RPMI8226 (cell line): Measurements from ENCODE around the gene HEPACAM.
A peak's percentile ranks its signal among the peaks of the same experiment; 100 is the strongest.

ENCODE experiments used
- DNase-seq: peaks from one replicate; pipeline ENCODE4 v3.0.0-alpha.2; 2015

HEPACAM gene

DNA sequence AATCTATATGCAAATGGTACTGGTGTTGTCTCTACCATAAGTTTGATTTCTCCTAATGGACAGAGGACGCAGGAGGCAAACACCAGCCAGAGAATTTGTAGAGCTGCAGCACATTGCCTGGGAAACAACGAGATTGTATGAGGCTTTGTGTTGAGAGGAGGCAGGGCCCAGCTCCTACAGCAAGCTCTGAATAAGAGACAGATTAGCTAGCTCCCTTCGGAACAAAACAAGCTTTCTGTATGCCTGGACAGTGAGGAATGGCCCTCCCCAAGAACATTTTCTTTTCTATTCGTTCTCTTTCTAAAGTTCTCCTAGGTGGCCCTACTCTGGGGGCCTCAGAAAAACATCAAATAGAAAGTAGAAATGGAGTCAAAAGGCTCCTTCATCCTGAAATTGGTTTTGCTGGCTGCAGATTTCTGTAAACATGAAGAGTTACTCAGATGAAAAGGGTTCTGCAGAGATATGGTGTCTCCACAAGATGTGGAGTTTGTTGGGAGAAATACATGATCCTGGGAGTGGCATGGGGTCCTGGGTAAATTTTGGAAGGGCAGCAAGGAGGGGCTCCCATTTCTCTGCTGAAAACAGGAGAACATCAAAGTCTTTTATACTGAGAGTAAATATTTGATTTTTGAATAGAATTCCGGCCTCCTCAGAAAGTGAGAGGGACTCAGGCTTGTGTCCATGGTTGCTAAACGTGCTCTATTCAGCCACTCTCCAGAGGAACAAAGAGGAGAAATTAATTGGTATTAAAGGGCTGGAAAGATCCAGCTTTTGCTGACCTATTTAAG is 6.8 kb upstream of the HEPACAM start:
- no peak for DNase-seq

DNA sequence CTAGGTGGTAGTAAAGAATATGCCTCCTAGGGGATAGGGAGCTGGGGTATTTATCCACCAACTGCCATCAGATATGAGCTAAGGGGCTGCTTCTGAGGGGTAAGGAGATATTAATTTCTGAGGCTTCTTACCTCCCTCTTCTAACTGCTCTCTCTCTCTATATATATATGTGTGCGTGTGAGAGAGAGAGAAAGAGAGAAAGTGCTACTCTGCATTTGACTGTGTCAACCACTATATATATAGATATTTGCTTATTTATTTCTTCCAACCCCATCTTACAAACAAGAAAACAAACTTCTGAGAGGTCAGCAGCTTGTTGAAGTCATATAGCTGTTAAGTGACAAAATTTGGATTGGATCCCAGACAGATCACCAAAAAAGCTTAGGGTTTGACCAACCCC is 5.9 kb upstream of the HEPACAM start:
- no peak for DNase-seq

DNA sequence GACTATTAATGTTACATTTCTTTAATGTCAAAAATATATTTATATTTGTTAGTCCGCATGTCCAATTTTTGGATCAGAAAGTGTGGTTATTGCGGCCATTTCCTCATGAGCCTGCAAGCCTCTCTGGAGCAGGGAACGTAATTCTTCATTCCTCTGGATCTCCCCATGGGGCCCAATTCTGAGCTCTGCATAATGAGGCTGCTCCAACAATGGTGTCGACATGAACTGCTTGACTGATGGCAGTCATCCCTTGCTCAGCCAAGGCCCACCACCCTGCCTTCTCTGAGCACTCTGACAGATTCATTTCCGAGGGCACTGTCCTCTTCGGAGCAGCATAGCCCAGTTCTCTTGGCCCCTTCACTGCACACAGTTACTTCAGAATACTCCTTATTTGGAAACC is 3.1 kb upstream of the HEPACAM start:
- DNase-seq = no peak

DNA sequence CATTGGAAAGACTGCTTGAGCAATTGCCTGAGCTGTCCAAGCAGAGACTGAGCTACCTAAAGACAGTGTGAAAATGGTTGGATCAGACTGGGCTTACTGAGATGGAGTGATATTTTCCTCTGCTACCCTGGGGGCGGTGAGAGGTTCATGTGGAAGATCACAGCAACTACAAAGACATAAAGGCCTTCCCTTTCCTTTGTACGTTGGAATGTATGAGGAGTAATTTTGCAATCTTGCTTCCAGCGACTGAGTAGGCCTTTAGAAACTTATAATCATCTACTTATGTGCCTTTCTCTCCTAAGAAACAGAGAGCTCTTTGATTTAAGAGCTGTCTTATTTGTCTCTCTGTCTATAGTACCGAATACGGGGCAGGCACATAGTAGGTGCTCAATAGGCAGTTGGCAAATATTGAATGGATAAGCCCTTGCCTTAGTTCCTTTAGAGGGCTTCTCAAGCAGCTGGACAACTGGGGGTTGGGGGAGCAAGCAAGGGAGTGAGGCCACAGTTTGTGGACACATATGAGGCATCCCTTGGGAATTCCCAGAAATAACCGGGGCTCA is 2.4 kb upstream of the HEPACAM start:
- DNase-seq = no peak

DNA sequence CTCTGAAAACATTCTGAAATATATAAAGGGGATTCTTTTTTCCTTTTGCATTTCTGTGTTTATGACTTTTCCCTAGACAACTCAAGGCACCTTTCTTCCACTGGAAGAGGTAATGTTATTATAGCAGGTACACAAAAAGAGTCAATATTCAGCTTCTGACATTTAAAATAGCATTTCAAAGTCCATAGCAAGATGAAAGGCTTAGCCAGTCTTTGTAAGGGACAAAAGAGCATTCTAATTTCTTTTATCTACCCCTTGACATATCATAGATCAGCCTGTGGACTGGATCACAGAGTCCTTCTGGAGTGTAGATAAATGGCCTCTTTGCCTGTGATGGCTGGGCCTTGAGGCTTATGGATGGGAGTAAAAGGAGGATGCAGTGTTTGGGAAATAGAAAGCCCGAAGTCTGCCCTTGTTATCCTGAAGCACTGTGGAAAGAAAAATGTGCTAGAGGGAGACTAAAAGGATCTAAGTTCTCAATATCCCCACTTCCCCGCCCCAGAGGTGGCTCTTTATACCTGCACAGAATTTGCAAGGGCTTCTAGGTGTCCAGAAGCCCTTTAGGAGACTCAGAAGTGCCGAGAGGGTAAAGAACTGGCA is 1.6 kb upstream of the HEPACAM start:
- no peak for DNase-seq

DNA sequence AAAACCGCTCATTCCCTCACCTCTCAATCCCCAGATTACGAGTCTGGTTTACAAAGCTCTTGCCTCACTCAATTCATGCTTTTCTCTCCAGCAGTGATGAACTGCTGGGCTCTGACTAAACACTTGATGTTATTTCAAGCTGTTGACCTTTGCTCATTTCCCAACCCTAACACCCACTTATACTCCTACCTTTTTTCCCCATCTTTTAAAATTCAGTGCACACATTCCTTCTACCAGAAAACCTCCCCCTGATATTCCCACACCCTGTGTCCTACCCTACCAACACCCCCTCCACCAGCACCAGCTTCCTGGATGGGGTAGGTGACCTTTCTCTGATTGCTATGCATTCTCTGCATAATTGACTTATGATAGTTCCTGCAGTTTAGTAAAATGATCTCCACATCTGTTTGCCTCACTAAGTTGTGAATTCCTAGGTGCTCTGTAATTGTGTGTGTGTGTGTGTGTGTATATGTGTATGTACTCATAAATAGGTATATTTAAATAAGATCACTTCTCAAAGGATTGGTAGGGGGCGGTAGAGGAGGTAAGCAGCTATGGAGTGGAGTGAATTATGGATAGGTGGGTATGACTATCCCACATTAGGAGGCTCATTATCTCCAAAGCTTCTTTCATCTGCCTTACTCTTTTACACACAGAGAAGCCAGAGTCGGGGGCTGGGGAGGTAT is 842 bp downstream of the HEPACAM start:
- no peak for DNase-seq

DNA sequence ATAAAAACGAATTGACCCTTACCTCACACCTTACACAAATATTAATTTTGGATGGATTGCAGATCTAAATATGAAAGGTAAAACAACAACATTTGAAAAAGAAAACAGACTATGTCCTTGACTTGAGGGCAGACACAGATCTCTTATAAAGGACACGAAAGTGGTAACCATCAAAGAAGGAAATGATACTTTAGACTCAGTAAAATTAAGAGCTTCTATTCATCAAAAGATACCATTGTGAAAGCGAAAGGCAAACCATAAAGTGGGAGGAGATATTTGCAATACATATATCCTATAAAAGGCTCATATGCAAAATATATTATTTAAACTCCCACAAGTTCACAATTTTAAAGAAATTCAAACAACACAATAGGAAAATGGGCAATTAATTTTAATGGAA is 5.0 kb downstream of the HEPACAM start:
- DNase-seq = no peak

DNA sequence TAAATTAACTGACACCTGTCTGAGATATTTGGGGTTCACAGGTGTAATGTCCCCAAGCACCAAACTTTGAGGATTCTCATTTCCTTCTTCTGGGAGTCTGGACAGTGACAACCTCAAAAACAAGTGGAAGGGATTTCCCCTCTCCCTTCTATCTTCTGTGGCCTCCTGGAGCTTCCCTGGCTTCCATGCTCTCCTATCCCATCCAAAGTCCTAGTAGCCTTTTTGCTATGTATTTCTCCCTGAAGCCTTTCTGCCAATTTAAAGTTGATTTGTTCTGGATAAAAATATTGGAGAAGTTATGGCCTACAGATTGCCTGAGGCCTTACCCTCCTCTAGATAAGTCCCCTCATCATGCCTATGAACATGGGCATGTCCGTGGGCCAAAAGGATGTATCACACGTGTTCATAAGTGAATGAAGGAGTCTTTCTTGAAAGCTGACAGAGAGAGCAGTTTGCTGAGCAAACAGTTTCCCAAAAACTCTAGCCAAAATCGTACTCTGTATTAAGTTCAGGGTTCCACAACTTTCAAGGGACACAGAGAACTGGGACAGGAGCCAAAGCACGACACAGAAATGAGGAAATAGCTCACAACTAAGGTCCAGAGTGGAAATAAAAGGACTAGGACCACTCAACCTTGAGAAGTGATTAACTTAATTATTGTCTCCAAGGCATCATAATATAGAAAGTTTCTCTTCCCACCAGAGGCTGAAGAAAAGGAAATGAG is 6.7 kb downstream of the HEPACAM start:
- DNase-seq = peak; percentile 26

DNA sequence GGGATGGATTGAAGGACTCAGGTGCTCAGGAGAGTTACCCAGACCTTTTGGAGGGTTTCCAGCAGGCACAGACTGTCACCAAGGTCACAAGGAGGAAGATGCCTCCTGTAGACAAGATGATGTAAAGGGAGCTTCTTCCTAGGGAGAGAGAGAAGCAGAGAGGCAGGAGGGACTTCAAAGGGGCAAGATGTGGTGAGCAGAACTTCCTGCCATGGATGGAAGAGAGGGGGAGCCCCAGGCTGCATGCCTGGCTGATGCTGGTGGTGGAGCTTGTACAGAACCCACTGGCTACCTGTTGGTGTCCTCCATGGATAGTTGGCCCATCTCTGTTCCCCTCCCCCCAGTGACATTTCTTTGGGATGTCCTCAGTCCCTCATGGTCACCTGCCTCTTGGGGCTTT is 12.6 kb downstream of the HEPACAM start:
- no peak for DNase-seq

DNA sequence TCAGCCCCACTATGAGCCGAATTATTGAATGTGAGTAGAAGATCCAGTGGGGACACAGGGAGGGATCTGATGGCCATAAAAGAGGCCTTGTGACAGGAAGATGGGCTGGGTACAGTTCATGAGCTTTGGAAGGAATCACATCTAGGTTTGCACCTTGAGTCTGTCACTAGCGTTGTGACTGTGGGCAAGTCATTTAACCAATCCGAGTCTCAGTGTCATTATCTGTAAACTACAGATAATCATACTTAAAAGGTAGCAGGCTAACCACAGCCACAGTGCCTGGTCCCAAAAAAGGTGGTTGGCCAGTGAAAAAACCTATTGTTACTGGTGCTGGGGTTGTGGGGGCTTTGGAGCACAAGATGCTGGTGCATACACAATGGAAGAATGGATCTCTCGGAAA is 13.0 kb downstream of the HEPACAM start:
- no peak for DNase-seq

DNA sequence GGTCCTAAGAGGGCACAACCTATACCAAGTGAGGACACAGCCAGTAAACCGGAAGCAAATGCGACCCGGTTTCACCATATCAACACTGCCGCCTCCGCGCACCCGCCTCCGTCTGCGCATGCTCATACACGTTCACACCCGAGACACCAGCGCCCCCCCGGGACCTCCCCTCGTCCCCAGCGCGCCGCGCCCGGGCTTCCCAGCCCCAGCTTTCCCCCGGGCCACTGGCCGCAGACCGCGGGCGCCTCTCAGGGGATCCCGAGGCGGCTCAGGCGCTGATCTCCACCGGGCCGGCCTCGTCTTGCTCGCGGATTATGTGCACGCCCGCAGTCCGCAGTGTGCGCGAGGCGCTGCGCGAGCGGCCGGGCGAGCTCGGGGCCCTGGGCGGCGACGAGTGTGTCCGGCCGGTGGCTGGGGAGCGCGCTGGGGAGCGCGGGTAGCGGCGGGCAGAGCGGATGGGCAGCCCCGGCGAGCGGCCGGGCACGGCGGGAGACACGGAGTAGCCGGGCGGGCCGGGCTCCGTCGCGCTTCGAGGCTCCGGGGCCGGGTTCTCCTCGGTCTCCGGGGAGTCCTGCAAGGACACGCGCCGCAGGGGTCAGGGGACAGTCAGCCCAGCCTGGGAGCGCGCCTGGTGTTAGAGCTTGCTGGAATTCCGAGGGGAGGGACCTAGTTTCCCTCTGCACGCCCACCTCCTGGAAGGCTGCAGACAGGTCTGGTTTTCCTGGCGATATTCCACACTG is 14.8 kb downstream of the HEPACAM start:
- no peak for DNase-seq

DNA sequence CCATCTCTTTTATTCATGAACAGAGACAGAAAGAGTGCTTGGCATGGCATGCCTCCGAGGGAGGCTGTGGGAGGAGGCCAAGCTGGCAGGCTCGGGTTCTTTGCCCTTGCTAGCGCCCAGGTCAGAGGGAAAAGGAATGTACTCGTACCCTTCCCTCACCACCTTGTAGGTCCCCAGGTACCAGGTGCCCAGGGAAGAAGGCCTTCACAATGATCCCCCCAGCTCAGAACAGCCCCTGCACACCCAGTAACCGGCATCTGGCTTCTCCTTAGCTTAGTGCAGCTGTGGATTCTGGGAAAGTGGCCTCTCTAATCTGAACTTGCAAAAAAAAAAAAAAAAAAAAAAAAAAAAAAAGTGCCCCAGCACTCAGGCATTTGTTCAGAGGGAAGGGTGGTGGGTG is 15.5 kb downstream of the HEPACAM start:
- DNase-seq = no peak

DNA sequence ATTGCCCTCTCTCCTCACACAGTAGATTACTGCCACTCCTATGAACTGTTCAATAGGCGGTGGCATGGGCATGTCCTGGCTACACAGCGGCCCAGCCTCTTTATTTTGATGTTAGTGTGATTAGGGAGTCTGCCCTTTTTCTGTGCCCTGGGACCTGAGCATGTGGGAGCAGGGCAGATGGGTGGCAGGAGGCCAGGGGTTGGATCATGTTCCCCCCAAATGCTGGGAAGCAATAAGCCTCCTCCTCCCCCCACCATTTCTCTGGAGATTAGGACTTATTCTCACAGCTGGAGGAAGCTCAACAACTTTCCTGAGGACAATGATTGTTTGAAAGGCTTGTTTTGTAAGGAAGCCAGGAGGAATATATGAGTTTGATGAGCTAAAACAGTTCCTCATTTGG is 15.9 kb downstream of the HEPACAM start:
- DNase-seq = no peak

DNA sequence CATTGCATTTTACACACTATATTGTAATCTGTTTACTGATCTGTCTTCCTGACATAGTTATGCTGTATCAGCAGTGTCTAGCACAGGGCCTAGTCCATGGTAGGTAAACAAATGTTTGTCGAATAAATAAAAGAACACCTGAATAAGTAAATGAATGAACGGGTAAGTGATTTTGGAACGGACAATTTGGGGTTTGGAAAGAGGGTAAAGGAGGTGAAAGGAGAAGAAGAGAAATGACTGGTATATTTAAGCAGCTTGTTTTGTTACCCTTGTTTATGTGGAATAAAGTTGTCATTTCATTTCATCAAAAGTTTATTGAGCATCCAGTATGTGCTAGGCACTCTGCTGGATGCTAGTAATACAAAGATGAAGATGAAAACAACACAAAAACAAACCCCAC is 16.9 kb downstream of the HEPACAM start, which contains the start of gene HEPN1:
Gene HEPN1 (plus strand): TSS at position 301 of the 400 bp plus-strand sequence.
- no peak for DNase-seq

DNA sequence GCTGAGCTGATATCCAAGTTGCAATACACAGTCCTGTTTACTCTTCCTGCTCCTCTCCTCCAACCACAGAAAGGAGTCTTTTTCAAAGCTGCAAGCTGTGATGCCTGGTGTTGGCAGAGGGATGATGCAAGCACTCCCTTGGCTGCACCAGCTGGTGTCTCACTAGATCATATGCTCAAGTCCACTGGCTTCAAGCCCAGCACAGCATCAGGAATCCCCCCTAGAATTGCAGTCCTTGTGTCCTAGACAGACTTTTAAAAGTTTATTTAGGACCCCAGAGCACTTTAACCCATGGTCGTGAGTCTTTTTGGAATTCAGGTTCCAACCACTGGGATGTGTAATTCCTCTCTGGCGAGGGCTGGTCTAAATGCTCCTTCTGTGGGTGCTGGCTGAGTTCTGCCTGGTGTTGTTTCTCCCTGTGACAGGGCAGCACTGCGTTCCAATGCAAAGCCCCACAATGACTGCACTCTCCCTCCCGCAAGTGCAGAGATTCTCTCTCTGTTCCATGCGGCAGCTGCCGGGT is 18.7 kb downstream of the HEPACAM start:
- no peak for DNase-seq

DNA sequence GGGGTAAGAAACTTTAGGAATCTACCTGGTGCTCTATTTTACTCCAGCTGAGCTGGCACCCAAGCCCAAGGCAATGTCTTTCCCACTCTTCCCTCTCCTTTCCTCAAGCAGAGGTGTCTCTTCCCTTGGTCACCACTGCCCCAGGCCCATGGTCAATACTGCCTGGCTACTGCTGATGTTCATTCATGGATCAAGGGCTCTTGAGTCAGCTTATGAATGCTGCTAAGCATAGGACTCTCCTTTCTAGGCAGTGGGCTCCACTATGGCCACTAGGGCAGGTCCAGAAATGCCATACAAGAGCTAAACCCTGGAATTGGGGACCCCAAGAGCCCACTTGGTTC is 19.5 kb downstream of the HEPACAM start:
- no peak for DNase-seq

DNA sequence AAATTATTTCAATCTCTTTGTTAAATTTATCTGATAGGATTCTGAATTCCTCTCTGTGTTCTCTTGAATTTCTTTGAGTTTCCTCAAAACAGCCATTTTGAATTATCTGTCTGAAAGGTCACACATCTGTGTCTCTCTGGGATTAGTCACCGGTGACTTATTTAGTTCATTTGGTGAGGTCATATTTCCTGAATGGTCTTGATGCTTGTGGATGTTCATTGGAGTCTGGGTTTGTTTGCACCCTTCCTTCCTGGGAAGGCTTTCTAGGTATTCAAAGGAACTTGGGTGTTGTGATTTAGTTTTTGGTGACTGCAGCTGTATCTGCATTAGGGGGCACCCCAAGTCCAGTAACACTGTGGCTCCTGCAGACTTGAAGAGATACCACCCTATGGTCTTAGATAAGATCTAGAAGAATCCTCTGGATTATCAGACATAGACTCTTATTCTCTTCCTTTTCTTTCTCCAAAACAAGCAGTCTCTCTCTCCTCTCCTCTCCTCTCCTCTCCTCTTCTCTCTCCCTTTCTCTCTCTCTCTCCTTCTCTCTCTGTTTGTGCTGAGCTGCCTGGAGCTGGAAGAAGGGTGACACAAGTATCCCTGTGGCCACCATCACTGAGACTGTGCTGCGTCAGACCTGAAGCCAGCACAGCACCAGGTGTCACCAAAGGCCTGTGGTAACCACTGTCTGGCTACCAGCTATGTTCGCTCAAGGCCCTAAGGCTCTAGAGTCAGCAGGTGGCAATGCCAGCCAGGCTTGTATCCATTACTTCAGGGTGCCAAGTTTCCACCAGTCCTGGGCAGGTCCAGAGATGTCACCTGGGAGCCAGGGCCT is 20.1 kb downstream of the HEPACAM start:
- peak; percentile 17 for DNase-seq

DNA sequence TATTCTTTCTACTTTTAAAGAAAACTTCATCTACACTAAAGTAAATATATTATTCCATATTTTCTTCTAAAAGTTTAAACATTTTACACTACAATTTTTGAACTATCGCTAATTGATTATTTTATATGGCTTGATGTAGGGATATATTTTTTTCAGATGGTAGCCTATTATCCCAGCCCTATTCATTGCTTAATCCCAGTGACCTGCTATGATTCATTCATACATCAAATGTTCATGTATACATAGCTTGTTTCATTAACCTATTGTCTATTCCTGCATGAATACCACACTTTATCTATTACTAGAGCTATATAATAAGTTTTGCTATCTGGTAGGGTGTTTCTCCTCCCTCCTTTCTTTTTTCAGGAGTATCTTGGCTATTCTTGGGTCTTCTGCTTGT is 33.2 kb downstream of the HEPACAM start:
- no peak for DNase-seq

DNA sequence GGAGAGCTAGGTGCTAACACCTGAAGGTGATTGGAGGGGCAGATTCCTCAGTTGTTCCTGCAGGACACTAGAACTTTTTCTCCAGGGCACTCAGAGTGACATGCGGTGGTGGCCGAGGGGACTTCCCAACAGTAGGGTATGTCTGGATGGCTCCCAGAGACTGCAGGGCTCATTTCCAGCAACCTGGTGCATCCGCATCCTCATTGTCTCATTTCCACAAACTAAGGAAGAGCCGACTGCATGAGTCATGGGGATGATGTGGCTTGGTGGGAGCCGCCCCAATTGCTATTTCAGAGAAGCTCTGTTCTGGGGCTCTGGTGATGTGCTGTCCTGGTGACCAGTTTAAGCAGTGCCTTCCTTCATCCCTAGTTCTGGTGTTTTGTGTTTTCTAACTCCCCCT is 35.4 kb downstream of the HEPACAM start:
- DNase-seq = no peak

DNA sequence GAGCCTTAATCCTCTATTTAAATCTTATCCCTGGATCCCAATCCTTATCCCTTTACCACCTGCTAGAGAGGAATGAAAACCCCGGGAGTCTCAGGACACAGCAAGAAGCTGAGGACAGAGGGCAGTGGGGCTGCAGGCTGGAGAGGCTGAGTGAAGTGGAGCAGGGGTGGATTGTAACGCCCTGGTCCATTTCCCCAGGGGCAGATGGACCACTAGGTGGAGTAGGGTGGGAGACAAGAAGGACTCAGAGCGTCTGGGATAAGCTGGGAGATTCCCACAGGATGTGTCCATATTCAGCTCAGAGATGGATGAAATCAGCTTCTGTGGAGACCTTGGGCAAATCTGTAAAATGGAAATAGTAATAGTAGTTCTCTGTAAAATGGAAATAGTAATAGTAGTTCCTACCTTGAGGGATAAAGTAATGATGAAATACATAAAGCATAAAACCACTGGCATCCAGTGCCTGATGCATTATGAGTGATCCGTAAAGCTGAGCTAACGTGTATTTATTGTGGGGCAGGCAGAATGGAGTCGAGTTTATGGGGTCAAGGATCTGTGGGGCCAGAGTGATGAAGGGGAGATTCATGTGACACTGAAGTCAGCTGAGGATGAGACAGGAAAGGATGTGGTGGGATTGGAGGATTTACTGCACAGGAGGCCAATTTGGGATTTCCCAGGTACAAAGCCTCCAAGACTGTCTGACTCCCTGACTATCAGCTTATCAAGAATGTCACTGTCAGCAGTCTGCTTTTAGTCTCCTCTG is 36.3 kb downstream of the HEPACAM start:
- DNase-seq = no peak

DNA sequence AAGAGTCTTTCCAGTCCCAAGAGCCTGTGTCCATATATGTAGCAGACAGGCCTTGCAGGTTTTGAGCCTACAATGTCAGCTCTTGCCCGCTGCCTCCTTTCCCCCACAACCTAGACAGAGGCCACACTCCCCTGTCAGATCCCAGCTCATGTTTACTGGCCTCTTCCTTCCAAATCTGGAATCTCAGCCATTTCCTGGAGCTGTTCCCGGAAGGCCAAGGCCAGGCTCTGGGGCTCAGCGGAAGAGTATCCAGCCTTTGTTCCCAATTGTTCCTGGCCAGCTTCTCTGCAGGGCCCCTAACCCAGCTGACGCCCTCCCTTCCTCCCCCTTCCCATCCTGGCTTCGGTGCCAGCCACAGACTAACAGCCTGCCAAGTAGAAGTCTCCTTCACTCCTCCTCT is 37.1 kb downstream of the HEPACAM start:
- DNase-seq = no peak
